H1 (cell line): ENCODE measurements around the gene AADACL2. TPM values are rescaled to one million over a fixed set of nuclear protein-coding genes. Genes with fewer than 3 reads are reported as not detected.

ENCODE experiments used
- FOSL1 ChIP-seq: IDR thresholded peaks from 2 replicates; pipeline ENCODE4 v1.6.1; 2011; ENCODE audit warnings: mild to moderate bottlenecking, low read depth, low read length, moderate library complexity; ENCODE audit not compliant: insufficient read depth
- KDM4A ChIP-seq: IDR thresholded peaks from one replicate; pipeline ENCODE4 v1.7.1; 2012; ENCODE audit warnings: low read depth, mild to moderate bottlenecking, moderate library complexity, low read length, inconsistent platforms; ENCODE audit not compliant: severe bottlenecking
- RBBP5 ChIP-seq: IDR thresholded peaks from 2 replicates; pipeline ENCODE4 v1.7.1; 2012; ENCODE audit warnings: low read depth, mild to moderate bottlenecking, inconsistent platforms, low read length, moderate library complexity, borderline replicate concordance
- RXRA ChIP-seq: IDR thresholded peaks from 2 replicates; pipeline ENCODE4 v1.6.1; 2011; ENCODE audit warnings: low read depth, mild to moderate bottlenecking, low read length, moderate library complexity; ENCODE audit not compliant: insufficient read depth
- SIRT6 ChIP-seq: IDR thresholded peaks from one replicate; pipeline ENCODE4 v1.7.1; 2012; ENCODE audit warnings: low read length, inconsistent platforms
- YY1 ChIP-seq: IDR thresholded peaks from 2 replicates; pipeline ENCODE4 v1.6.1; 2011; ENCODE audit warnings: low read depth, mild to moderate bottlenecking, low read length
- polyA plus RNA-seq, 7 experiments: library from polyadenylated mRNA; depleted of rRNA in 3 of 7; stranded (reverse) in 5 of 7; unstranded in 2 of 7; fragments of >200 nt in 5 of 7; fragments of 200-250 nt in 2 of 7; gene quantifications; 1 replicate in 5 of 7; 2 replicates in 1 of 7; 4 replicates in 1 of 7; pipeline versions ENCODE4 v1.2.1 to v1.2.3, GENCODE V29; 2011 to 2013; ENCODE audit warnings: missing spikeins in 2 of 7, mixed read lengths in 2 of 7
- total RNA-seq: library from RNA; stranded (reverse); fragmentation: NEBNext Ultra II Directional; extraction: Animal tissue kit (Norgen Biotek cat#: 25700); gene quantifications from 2 replicates; pipeline ENCODE4 v1.2.1, GENCODE V29; 2021

AADACL2 gene
- total and polyA plus RNA-seq, 2 of the 8 experiments (the other 6 are each of a cell fraction or from before 2014, with no cell fraction given): not detected

DNA sequence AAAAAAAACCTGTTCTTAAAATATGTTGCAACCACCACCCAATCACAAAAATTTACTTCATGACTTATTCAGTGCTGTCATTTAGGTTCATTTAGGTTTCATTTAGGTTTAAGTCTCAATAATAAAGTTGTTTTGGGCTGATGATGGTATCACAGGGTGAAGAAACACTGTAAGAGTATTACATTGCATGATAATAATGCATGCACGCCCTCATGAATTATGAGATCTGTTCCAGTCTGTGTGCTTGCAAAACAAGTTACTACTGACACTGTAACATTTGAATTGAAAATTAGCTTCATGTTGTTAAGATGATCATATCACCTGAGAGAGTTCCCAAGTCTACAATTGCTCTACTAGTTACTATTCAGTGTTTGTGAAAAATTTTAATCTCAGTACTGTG is at the start of gene AADACL2 (continued):
- no peak for TF ChIP-seq YY1
- TF ChIP-seq RXRA: no peak
- no peak for TF ChIP-seq KDM4A
- no peak for TF ChIP-seq RBBP5
- TF ChIP-seq SIRT6: no peak
- TF ChIP-seq FOSL1: no peak
